Endothelial cell (in vitro differentiated cells): ENCODE measurements around the gene EP400. TPM values are rescaled to one million over a fixed set of nuclear protein-coding genes. Genes with fewer than 3 reads are reported as not detected.

ENCODE experiments used
- DNase-seq: peaks from one replicate; pipeline ENCODE4 v3.0.0; 2021; ENCODE audit warnings: low spot score
- H3K27ac Mint-ChIP-seq: one replicate; pipeline ENCODE4 v1.8.0; 2021; ENCODE audit warnings: mixed read lengths, inconsistent platforms; ENCODE audit not compliant: unreplicated experiment
- H3K27me3 Mint-ChIP-seq: one replicate; pipeline ENCODE4 v1.8.0; 2021; ENCODE audit warnings: mild to moderate bottlenecking, moderate library complexity, mixed read lengths, inconsistent platforms; ENCODE audit not compliant: unreplicated experiment
- H3K36me3 Mint-ChIP-seq: one replicate; pipeline ENCODE4 v1.8.0; 2021; ENCODE audit warnings: mild to moderate bottlenecking, low read depth, mixed read lengths, inconsistent platforms; ENCODE audit not compliant: unreplicated experiment
- H3K4me1 Mint-ChIP-seq: one replicate; pipeline ENCODE4 v1.8.0; 2021; ENCODE audit warnings: mild to moderate bottlenecking, mixed read lengths, inconsistent platforms; ENCODE audit not compliant: unreplicated experiment
- H3K4me3 Mint-ChIP-seq: one replicate; pipeline ENCODE4 v1.8.0; 2021; ENCODE audit warnings: mild to moderate bottlenecking, mixed read lengths, inconsistent platforms; ENCODE audit not compliant: unreplicated experiment
- H3K9me3 Mint-ChIP-seq: one replicate; pipeline ENCODE4 v1.8.0; 2021; ENCODE audit warnings: mixed read lengths, inconsistent platforms; ENCODE audit not compliant: unreplicated experiment
- CTCF ChIP-seq: fragments of 200-600 bp; sonication (generic); IDR thresholded peaks from one replicate; pipeline ENCODE4 v1.5.0; 2021; ENCODE audit warnings: antibody characterized with exemption; ENCODE audit not compliant: unreplicated experiment
- total RNA-seq: library from RNA; stranded (reverse); fragmentation: NEBNext Ultra II Directional; extraction: Animal tissue kit (Norgen Biotek cat#: 25700); gene quantifications from one replicate; pipeline ENCODE4 v1.2.1, GENCODE V29; 2021; ENCODE audit not compliant: unreplicated experiment

EP400 gene
- total RNA-seq, 1 donor from 2014 or later: 66.2 TPM

DNA sequence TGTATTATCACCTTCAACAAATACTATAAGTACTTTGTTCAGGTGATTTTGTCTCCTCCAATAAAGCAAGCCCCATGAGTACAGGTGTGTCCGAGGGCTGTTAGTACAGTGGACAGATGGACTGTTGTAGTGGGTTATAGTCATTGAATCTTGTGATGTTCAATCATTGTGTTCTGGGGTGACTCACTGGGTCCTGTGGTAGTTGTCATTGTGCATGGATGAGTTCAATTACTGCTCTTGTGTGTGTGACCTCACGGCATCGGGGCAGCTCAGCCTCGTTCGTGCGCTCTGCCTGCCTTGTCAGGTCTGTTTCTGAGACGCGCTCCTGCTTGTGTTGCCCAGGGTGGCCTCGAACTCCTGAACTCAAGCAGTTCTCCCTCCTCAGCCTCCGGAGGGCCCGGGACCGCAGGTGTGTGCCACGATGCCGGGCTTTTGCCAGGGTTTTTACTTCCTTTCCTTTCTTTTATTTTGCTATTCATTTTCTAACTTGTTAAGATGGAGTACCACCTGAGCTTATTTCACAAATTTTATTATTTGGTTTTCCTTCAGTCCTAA lies 122.2 kb downstream of the EP400 start:
- Mint-ChIP-seq H3K4me1 (peaks cover 25% of the 10 kb centered on the region), H3K9me3 (peaks cover 5% of the 10 kb centered on the region), H3K4me3 (peak overlapping the region; percentile 24), H3K27me3 (peaks cover 6% of the 10 kb centered on the region), H3K27ac (no peak overlapping the region), H3K36me3 (peaks cover 54% of the 10 kb centered on the region)
- no peak for DNase-seq
- no peak for TF ChIP-seq CTCF

DNA sequence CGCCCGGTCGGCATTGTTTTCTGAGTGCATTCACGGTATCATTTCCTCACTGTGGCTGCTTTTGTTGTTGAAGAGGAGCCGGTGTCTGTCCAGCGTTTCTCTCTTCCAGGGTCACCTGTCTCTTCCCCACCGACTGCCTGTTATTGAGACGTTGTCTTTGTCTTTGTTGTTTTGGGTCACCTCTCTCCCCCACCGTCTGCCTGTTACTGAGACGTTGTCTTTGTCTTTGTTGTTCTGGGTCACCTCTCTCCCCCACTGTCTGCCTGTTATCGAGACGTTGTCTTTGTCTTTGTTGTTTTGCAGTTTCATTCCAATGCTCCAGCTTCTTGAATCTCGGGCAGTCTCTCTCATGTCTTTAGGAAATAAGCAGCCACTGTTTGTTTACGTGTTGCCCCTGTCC lies 124.5 kb downstream of the EP400 start:
- TF ChIP-seq CTCF: no peak
- peaks cover 23% of the 10 kb centered on the region for H3K4me1 Mint-ChIP-seq
- peaks cover 47% of the 10 kb centered on the region for H3K36me3 Mint-ChIP-seq

GRCh38 chr12:132075026-132075713 lies 125.4 kb downstream of the EP400 start:
- Mint-ChIP-seq H3K36me3 (peaks cover 52% of the 10 kb centered on the region), H3K27me3 (peaks cover 1% of the 10 kb centered on the region), H3K4me3 (peak overlapping the region; percentile 8), H3K4me1 (peaks cover 20% of the 10 kb centered on the region), H3K9me3 (peaks cover 5% of the 10 kb centered on the region), H3K27ac (peak overlapping the region; percentile 84)
- no peak for DNase-seq
- TF ChIP-seq CTCF: peak; percentile 10

More for the DNA sequence above, 124.5 kb downstream of the EP400 start:
- no peak for DNase-seq
- Mint-ChIP-seq H3K9me3 (peaks cover 5% of the 10 kb centered on the region), H3K27ac (peak overlapping the region; percentile 84), H3K27me3 (peaks cover 1% of the 10 kb centered on the region), H3K4me3 (peak overlapping the region; percentile 74)

DNA sequence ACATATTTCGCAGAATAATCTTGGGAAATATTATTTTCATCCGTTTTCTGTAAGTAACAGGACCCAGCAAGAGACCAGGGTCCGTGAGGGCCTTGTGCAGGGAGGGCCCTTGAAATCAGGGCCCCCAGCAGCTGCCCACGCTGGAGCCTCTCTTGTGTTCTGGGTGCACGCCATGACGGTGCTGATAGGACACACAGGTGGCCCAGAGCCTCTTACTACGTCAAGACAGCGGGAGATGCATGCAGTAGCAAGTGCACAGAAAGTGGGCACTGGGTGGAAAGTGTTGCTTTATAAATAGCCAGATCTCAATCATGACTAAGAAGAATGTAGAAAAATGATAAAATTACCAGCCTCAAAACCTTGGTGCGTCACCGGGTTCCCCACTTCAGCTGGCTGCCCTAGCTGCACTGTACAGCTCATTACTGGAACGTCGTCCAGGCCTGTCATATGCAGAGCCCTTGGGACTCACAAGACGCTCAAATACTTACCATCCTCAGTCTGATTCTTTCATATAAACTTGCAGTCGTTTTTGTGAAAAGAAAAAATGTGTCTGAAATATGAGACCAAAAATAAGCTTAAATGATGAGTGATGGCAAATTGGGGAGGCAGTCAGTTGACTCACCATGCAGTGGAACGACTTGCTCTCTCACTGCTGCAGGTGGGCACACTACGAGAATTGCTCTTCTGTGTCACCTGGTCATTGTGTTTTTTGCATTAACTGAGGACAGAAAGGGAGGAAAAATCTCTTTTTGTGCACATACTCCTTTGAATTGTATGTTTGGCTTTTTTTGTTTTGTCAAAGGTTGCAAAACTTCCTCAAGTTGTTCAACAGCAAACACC lies 126.2 kb downstream of the EP400 start:
- Mint-ChIP-seq H3K9me3 (peaks cover 5% of the 10 kb centered on the region), H3K27ac (peak overlapping the region; percentile 36), H3K4me3 (peak overlapping the region; percentile 8), H3K4me1 (peaks cover 14% of the 10 kb centered on the region), H3K27me3 (peaks cover 1% of the 10 kb centered on the region), H3K36me3 (peaks cover 52% of the 10 kb centered on the region)
- no peak for DNase-seq
- no peak for TF ChIP-seq CTCF
